Right lung (tissue), 5 donors: ENCODE data around the gene ZFAND2B. TPM values are rescaled to one million over a fixed set of nuclear protein-coding genes. Genes with fewer than 3 reads are reported as not detected.

Experiments
- DNase-seq, 2 donors: peaks; one replicate each; pipeline ENCODE4 v3.0.0-alpha.2; 2013
- polyA plus RNA-seq, 5 donors: library from polyadenylated mRNA; unstranded; fragments of 120-200 nt; gene quantifications; one replicate each; pipeline versions ENCODE4 v1.2.1 to v1.2.3, GENCODE V29; 2013; ENCODE audit warnings: inconsistent platforms in 1 of 5, low replicate concordance in 1 of 5; ENCODE audit not compliant: insufficient read length in 5 of 5, insufficient read depth in 1 of 5

The ZFAND2B gene
- polyA plus RNA-seq, 5 donors = 31.5 to 45.9 (median 35.8) TPM

DNA sequence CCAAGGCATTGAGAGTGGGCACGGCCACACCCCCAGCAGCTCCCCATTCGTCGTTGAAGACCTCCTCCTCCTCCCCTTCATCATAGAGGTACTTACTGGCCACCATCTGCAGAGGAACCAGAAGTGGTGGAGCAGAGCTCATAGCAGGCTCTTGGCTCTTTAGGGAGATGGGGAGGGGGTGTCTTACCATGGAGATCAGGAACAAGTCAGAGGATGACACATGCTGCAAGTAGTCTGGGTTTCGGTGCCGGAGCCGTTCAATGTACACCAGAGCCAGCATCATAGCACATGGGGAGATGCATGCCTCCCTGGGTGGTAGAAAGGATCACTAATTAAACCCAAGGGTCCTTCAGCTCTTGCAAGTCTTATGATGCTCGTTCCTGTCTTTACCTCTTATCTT, 31.8 kb upstream of the ZFAND2B start:
- no peak for DNase-seq

DNA sequence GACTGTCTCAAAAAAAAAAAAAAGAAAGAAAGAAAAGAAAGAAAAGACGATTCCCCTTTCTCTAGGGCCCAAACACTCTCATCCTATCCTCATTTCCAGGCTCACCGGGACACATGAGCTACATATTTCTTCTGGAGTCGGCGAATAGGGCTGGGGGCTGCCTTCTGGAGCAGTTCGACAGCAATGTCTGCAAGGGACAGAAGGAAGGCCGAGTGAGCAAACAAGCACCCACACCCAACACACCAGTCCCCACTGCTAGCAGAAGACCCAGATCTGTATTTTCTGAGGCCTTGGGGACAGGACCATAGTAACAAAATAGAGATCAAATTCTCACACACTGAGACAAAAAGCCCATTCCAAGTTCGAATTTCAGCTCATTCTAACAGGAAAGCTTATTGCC, 31.1 kb upstream of the ZFAND2B start:
- DNase-seq = no peak

DNA sequence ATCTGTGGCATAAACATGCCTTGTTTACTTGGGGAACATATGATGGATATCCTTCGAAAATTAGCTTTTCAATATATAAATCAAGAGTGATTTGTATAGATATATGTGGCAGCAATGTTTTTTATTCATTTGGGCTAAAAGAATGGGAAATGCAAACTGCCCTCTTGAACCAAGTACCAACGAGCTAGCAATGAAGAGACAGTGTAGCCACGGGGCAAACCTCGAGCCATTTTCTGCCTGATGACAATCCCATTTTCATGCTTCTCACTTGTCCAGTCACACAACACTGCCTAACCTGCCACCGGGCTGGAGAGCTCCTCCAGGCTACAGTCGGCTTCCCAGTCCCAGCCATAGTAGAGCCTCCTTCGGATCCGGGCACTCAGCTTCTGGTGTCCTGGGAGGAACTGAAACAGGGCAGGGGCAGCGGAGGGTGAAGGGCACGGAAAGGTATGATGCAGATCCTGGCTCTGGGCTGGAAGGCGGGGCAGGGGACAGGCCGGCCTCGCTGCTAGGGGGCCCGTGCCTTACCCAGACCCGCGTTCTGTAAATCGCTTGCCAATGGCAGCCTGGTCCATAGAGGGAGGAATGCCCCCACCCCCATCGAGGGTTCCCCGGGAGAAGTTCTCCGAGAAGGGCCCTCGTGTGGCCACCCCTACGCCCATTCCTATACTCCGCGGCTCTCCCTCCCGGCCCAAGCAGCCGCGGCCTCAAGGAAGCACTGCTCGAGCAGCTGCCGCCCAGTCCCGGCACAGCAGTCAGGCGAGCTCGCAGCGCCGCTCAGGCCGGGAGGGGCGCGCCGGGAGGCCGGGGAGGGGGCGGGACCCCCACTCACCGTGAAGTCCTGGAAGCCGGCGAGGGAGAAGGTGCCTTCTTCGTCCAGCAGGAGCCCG, 30.4 kb upstream of the ZFAND2B start:
- peak in 1 of 2 donors; percentile 17 for DNase-seq

DNA sequence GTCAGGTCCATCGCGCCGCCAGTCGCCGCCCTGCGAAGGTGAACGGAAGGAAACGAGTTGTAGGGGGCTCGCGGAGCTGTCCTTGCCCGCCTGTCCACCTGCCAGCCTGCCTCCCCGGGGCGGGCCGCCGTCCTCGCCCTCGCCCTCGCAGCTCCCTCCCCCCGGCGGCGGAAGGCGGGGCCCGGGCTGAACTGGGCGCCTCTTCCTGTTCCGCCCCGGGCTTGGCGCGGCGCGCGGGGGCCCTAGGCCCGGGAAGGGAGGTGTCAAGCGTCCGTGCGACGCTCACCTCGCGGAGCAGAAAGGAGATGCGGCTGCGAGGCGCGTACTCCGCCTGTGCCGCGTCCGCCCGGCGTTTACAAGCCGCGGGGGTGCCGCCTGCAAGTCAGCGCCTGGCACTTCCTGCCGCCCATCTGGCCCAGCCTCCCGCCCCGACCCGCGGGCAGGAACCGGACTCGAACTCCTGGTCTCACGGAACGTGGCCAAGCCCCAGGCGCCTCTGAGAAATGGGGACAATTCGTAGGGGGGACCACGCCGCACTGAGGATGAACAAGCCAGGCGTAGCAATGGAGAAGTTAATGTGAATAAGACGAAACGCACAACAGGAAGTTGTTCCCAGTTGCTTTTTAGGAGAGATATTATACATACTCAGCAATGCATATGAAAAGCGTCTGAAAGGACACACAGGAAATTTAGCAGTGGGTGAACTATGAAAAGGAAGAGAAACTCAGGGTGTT, 29.6 kb upstream of the ZFAND2B start, which contains the start of gene CNPPD1:
Gene CNPPD1, minus strand, starts transcription at position 108 of the 734 bp plus-strand sequence. Its CDS starts 97 bp downstream, at position 11.
- DNase-seq = peak; percentile 79 to 85

DNA sequence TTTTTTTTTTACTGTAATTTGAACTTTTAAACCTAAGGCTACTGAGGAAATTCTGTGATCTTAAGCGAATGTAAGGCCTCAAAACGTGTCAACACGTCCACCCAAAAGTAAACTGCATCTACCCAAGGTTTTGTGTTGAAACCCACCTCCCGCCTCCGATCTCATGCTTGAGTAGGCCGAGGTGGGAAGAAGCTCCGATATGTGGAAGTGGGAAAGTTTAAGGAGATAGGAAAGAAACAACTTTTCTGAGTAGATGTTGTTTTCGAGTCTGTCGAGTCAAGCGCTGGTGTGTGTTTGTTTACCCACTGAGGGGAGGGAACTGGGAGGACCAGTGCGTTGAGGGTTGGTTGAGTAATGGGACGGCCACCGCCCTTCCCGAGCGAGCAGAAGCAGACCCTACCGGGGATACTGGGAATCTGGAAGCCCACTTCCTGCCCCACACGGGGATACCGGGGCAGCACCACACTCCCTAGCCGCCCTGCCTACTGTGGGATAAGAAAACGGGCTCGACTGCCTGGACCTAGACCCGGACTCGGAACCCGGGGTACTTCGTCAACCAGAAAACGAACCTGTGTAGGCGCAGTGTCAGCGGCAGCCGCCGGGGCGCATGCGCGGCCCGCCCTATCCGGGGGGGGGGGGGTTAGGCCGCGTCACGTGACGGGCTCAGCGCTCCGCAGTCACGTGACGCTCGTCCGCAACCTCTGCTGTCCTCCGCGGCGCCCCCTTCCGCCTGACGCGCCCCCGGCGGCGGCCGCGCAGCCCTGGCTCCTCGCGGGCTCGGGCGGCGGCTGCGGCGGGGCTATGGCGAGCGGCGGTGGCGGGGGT, 28.8 kb upstream of the ZFAND2B start, which contains the start of gene RETREG2:
Gene RETREG2, plus strand, starts transcription at position 724 of the 825 bp plus-strand sequence. Its CDS starts 78 bp downstream, at position 802.
- peak; percentile 93 for DNase-seq

DNA sequence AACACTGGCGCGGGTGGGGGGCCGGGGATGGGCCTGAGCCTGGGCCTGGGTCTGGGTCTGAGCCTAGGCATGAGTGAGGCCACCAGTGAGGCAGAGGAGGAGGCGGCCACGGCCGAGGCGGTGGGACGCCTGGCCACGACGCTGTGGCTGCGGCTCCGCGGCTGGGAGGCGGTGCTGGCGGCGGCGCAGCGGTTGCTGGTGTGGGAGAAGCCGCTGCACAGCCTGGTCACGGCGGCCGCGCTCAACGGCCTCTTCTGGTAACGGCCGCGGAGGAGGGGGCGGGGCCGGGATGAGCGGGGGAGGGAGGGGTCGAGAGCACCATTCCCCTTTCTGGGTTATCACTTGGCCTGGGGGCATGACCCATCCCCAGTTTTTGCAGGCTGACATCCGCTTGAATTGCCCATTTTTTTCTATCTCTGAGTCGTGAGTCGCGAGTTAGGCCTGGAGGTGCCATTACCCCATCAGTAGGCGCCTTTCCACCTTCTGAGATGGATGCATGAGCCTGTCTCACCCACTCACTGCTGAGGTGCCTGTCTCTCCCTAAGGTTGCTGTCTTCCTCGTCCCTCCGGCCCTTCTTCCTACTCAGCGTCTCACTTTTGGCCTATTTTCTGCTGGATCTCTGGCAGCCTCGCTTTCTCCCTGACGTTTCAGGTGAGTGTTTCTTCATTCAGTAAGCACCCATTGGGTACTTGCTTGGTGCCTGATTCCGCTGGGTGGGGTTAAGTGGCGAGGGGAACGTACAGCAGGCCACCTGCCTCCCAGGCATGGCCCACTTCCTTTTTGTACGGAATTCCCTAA, 28.0 kb upstream of the ZFAND2B start:
- DNase-seq = no peak

DNA sequence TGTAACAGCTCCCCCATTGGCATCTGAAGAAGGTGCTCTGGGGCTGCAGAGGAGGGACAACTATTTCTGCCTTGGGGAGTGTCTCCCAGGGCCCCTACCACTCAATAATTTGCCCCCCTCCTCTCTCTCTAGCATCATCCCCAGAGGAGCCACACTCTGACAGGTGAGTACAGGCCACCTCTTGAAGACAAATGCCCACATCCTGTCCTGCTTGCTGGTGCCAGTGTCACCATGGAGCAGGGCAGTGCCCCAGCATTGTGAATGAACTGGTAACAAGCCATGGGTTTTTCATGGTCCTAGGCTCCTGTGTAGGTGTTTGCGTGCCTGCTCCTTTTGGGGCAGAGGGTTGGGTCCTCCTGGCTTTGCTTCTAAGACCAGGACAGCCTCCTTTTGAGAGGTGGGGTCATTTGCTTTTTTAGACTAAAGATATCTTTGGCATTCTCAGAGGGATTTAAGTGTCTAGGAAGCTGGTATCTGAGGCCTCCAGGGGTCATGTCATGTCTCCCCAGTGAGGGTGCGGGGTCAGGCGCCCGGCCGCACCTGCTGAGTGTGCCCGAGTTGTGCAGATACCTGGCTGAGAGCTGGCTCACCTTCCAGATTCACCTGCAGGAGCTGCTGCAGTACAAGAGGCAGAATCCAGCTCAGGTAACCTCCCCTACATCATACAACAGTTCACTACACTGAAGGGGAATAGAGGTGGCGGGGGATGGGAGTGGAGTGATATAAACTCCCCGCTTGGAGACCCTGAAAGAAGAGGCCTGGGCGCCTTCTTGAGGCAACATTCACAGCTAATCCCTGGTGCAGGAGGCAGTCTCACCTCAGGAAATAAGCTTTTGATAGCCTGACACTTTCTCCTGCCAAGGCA, 26.7 kb upstream of the ZFAND2B start:
- no peak for DNase-seq

DNA sequence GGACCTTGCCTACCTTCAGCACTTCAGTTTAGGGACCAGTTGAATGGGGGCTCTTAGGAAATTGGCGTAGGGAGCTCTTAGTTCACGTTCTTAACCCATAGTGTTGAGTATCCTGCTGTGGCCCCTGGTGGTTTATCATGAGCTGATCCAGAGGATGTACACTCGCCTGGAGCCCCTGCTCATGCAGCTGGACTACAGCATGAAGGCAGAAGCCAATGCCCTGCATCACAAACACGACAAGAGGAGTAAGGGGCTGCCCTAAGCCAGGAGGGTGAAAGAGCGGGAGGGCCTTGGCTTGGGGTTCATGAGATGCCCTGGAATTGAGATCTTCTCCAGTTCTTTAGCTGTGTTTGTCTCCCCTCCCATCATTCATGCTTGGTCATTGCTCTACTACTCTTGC, 25.6 kb upstream of the ZFAND2B start:
- DNase-seq = no peak

DNA sequence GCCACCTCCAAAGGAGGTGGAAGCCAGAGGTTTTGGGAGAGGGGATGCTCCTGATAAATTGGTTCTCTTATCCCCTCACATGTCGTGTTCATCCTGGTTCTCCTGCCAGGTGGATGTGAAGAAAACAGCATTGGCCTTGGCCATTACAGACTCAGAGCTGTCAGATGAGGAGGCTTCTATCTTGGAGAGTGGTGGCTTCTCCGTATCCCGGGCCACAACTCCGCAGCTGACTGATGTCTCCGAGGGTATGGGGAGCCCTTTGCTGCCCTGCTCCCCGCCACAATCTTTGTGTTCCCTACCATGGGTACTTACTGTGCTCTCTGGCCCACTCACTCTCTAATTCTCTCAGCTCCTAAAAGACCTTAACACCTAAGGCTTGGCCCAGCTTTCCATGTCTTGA, 25.1 kb upstream of the ZFAND2B start:
- no peak for DNase-seq

DNA sequence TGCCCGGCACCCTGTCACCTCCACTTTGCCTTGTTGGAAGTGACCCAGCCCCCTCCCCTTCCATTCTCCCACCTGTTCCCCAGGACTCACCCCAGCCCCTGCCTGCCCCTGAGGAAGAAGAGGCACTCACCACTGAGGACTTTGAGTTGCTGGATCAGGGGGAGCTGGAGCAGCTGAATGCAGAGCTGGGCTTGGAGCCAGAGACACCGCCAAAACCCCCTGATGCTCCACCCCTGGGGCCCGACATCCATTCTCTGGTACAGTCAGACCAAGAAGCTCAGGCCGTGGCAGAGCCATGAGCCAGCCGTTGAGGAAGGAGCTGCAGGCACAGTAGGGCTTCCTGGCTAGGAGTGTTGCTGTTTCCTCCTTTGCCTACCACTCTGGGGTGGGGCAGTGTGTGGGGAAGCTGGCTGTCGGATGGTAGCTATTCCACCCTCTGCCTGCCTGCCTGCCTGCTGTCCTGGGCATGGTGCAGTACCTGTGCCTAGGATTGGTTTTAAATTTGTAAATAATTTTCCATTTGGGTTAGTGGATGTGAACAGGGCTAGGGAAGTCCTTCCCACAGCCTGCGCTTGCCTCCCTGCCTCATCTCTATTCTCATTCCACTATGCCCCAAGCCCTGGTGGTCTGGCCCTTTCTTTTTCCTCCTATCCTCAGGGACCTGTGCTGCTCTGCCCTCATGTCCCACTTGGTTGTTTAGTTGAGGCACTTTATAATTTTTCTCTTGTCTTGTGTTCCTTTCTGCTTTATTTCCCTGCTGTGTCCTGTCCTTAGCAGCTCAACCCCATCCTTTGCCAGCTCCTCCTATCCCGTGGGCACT, 24.0 kb upstream of the ZFAND2B start:
- DNase-seq = no peak

DNA sequence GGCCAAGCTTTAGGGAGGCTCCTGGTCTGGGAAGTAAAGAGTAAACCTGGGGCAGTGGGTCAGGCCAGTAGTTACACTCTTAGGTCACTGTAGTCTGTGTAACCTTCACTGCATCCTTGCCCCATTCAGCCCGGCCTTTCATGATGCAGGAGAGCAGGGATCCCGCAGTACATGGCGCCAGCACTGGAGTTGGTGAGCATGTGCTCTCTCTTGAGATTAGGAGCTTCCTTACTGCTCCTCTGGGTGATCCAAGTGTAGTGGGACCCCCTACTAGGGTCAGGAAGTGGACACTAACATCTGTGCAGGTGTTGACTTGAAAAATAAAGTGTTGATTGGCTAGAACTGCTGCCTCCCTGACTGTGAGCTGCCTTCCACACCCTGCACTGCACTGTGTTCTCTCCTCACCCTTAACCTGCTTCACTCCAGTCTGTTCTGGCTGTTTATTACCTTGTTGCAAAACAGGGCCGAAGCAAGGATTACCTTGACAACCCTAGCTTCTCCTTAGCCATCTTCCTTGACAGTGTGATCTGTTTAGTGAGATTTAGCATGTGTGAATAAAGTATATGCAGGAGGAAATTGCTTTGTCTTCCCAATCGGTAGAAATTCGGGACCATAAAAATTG, 23.3 kb upstream of the ZFAND2B start:
- no peak for DNase-seq

DNA sequence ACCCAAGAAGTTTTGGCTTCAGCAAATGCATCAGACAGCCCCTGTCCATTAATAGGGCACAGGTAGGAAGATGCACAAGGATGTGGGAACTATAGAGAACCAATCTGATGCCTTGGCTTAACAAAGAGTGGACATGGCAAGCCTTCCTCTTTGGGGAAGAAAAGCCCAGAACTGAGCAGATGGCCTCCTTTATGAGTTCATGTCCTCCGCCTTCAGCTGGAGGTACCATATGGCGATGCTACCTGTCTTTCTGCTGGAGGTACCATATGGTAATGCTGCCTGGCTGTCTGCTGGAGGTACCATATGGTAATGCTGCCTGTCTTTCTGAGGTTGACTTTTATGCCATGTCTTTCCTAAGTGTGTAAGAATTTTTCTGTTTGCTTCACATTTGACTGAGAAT, 22.5 kb upstream of the ZFAND2B start:
- DNase-seq = no peak

DNA sequence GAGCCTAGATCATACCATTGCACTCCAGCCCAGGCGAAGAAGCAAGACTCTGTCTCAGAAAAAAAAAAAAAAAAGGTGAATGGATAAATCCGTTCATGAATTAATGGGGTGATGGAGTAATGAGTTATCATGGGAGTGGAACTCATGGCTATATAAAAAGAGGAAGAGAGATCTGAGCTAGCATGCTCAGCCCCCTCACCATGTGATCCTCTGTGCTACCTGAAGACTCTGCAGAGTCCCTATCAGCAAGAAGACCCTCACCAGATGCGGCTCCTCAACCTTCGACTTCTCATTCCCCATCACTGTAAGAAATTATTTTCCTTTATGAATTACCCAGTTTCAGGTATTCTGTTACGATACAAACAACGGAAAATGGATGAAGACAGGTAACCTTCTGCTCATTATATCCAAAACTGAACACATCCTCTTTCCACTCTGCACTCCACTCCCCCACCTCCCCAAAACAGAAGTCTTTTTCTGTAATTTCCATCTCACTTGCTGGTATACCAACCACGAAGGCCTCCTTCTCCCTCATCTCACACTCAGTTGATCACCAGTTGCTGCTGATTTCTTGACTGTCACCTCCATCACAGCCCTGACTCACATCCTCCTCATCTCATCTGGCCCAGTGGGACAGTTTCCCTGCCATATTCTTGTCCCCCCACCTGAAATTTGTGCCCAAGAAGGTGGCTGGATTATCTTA, 19.7 kb upstream of the ZFAND2B start:
- no peak for DNase-seq

DNA sequence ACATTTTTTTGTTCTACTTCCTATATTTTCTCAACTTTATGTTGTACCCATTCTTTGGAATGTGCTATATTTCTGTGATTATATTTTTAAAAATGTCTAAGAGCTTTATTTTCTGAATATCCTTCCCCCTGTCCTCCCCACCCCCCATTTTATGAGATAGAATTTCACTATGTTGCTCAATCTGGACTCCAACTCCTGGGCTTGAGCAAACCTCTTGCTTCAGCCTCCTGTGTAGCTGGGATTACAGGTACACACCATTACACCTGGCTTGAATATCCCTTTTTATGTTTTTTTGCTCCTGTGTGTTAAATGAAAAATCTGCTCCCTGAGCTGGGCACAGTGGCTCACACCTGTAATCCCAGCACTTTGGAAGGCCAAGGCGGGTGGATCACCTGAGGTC, 9.2 kb upstream of the ZFAND2B start:
- DNase-seq = no peak

DNA sequence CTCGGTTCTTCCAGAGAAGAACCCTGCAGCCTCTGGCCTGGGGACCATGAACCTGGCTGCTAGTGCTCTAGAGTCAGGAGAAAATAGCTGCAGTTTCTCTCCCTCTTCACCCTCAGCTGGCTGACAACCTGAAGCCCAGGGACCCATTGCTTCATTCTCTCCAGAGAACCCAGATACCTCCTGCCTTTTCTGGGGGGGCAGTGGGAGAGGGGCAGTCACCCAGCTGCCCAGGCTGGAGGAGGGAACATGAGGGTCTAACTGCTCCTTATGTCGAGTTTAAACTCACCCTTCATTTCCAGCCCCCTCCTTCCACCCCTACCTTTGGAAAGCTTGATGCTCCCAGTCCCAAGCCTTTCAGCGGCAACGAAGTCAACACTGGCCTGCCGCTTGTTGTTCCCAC, 7.6 kb upstream of the ZFAND2B start:
- no peak for DNase-seq

DNA sequence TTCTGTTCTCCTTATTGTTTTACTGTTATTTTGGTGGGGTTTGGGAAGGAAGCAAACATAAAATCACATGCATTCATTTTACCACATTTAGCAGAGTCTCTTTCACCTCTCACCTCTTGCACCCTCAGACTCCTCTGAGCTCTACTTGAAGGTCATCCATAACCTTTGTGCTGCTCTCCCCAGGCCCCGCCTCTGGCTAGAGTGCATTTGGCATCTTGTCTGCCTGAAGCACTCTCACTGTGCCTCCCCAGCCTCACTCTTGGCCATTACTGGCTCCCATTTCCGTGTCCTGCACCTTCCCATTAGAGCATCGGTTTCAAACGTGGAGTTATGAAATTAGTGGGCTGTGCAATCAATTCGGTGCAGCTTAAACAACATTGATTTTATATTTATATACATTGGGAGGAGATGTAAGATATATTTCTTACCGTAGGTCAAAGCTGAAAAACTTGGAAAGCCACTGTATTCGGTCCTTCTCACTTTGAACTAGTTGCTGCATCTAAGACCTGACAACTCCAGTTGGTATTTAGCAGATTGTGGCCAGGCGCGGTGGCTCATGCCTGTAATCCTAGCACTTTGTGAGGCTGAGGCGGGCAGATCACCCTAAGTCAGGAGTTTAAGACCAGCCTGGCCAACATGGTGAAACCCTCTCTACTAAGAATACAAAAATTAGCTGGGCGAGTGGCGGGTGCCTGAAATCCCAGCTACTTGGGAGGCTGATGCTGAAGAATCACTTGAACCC, 6.9 kb upstream of the ZFAND2B start:
- no peak for DNase-seq
